GM23338 (cell line): ENCODE results near the gene AGPS. TPM values are rescaled to one million over a fixed set of nuclear protein-coding genes. Genes with fewer than 3 reads are reported as not detected.
A peak's percentile ranks its signal among the peaks of the same experiment; 100 is the strongest.

Experiments used
- ATAC-seq: fragments of 200-7000 bp; cut with Tn5 transposase; 3 replicates; pipeline ENCODE4 v1.9.1; 2020
- DNase-seq: peaks from one replicate; pipeline ENCODE4 v3.0.0-alpha.2; 2015; ENCODE audit warnings: low spot score
- H2AFZ ChIP-seq: fragments of 200-600 bp; sonication (generic); 2 replicates; pipeline ENCODE4 v1.8.0; 2016; ENCODE audit warnings: antibody characterized with exemption, mild to moderate bottlenecking, moderate library complexity
- H3F3A ChIP-seq: fragments of 200-600 bp; sonication (generic); replicated peaks from 2 replicates; pipeline ENCODE4 v1.8.0; 2017; ENCODE audit warnings: antibody characterized with exemption, mixed run types, low read depth
- H3K27ac ChIP-seq: fragments of 200-600 bp; sonication (generic); 2 replicates; pipeline ENCODE4 v1.6.1; 2016; ENCODE audit warnings: low read depth
- H3K27me3 ChIP-seq: fragments of 200-600 bp; sonication (generic); 2 replicates; pipeline ENCODE4 v1.8.0; 2016; ENCODE audit warnings: mild to moderate bottlenecking, mixed run types, moderate library complexity; ENCODE audit not compliant: insufficient read depth
- H3K36me3 ChIP-seq: fragments of 200-600 bp; sonication (generic); 2 replicates; pipeline ENCODE4 v1.8.0; 2016; ENCODE audit warnings: mild to moderate bottlenecking; ENCODE audit not compliant: insufficient read depth
- H3K4me1 ChIP-seq: fragments of 200-600 bp; sonication (generic); 2 replicates; pipeline ENCODE4 v1.8.0; 2016; ENCODE audit warnings: mild to moderate bottlenecking, moderate library complexity; ENCODE audit not compliant: insufficient read depth
- H3K4me2 ChIP-seq: fragments of 200-600 bp; sonication (generic); 2 replicates; pipeline ENCODE4 v1.7.1; 2017; ENCODE audit warnings: mixed run types
- H3K4me3 ChIP-seq: fragments of 200-600 bp; sonication (generic); 2 replicates; pipeline ENCODE4 v1.6.1; 2016; ENCODE audit warnings: mixed run types
- H3K79me2 ChIP-seq: fragments of 200-600 bp; sonication (generic); replicated peaks from 2 replicates; pipeline ENCODE4 v1.8.0; 2017; ENCODE audit warnings: mild to moderate bottlenecking; ENCODE audit not compliant: insufficient read depth
- H3K9me2 ChIP-seq: fragments of 200-600 bp; sonication (generic); 2 replicates; pipeline ENCODE4 v1.8.0; 2017; ENCODE audit not compliant: insufficient read depth
- H4K20me1 ChIP-seq: fragments of 200-600 bp; sonication (generic); replicated peaks from 2 replicates; pipeline ENCODE4 v1.8.0; 2017; ENCODE audit warnings: mild to moderate bottlenecking; ENCODE audit not compliant: insufficient read depth
- H3K27ac Mint-ChIP-seq: 2 replicates; pipeline ENCODE4 v1.8.0; 2020; ENCODE audit warnings: inconsistent platforms, mild to moderate bottlenecking, moderate library complexity, mixed read lengths
- H3K27me3 Mint-ChIP-seq: 3 replicates; pipeline ENCODE4 v1.8.0; 2022; ENCODE audit warnings: low read depth, mild to moderate bottlenecking, moderate library complexity, mixed read lengths, inconsistent platforms; ENCODE audit not compliant: insufficient read depth, poor library complexity
- H3K36me3 Mint-ChIP-seq: 3 replicates; pipeline ENCODE4 v1.8.0; 2021; ENCODE audit warnings: low read depth, mild to moderate bottlenecking, inconsistent platforms, moderate library complexity, mixed read lengths
- H3K4me1 Mint-ChIP-seq: 3 replicates; pipeline ENCODE4 v1.8.0; 2020; ENCODE audit warnings: mild to moderate bottlenecking, inconsistent platforms, mixed read lengths
- H3K4me3 Mint-ChIP-seq: 3 replicates; pipeline ENCODE4 v1.8.0; 2021; ENCODE audit warnings: moderate library complexity, mild to moderate bottlenecking, inconsistent platforms, mixed read lengths
- H3K9me3 Mint-ChIP-seq: 3 replicates; pipeline ENCODE4 v1.8.0; 2020; ENCODE audit warnings: moderate library complexity, mild to moderate bottlenecking, inconsistent platforms, mixed read lengths
- CREB1 ChIP-seq: fragments of 250-450 bp; sonication (Bioruptor Pico); IDR thresholded peaks from 2 replicates; pipeline ENCODE4 v1.5.0; 2020; ENCODE audit warnings: low read depth, mild to moderate bottlenecking, moderate library complexity
- ETS1 ChIP-seq: IDR thresholded peaks from 2 replicates; pipeline ENCODE4 v1.6.1; 2016; ENCODE audit warnings: antibody characterized with exemption
- EZH2 ChIP-seq: fragments of 200-600 bp; sonication (generic); IDR thresholded peaks from one replicate; pipeline ENCODE4 v1.8.0; 2017; ENCODE audit warnings: antibody characterized with exemption, mild to moderate bottlenecking, low read depth; ENCODE audit not compliant: unreplicated experiment
- JUNB ChIP-seq: IDR thresholded peaks from one replicate; pipeline ENCODE4 v1.6.1; 2016; ENCODE audit warnings: antibody characterized with exemption; ENCODE audit not compliant: unreplicated experiment
- NANOG ChIP-seq: IDR thresholded peaks from 2 replicates; pipeline ENCODE4 v1.6.1; 2016; ENCODE audit warnings: antibody characterized with exemption, borderline replicate concordance
- POLR2AphosphoS5 ChIP-seq: IDR thresholded peaks from 2 replicates; pipeline ENCODE4 v1.6.1; 2016; ENCODE audit warnings: antibody characterized with exemption, low read depth
- STAT1 ChIP-seq: IDR thresholded peaks from one replicate; pipeline ENCODE4 v1.6.1; 2016; ENCODE audit warnings: antibody characterized with exemption; ENCODE audit not compliant: unreplicated experiment
- ZNF114 ChIP-seq: fragments of 250-450 bp; sonication (Bioruptor Pico); IDR thresholded peaks from 2 replicates; pipeline ENCODE4 v1.5.0; 2020; ENCODE audit warnings: mild to moderate bottlenecking, moderate library complexity
- ZNF331 ChIP-seq: fragments of 250-450 bp; sonication (Bioruptor Pico); IDR thresholded peaks from 2 replicates; pipeline ENCODE4 v1.5.0; 2020; ENCODE audit warnings: low read depth, mild to moderate bottlenecking, moderate library complexity
- polyA plus RNA-seq: library from polyadenylated mRNA; unstranded; fragments of >200 nt; fragmentation: Nextera tagmentation; extraction: Ambion mirVana; gene quantifications from 2 replicates; pipeline ENCODE4 v1.2.1, GENCODE V29; 2016
- total RNA-seq: library from RNA; depleted of rRNA; stranded (reverse); fragments of >200 nt; shearing (Covaris generic); gene quantifications from 2 replicates; pipeline ENCODE4 v1.2.3, GENCODE V29; 2014
- TF ChIP-seq, protein P1 (sequence below): fragments of 250-450 bp; sonication (Bioruptor Pico); IDR thresholded peaks from 2 replicates; pipeline ENCODE4 v1.5.0; 2020; ENCODE audit warnings: mild to moderate bottlenecking, moderate library complexity

Gene AGPS
- total and polyA plus RNA-seq, 2 experiments from 2014 or later = 14.6 to 73.2 TPM

DNA sequence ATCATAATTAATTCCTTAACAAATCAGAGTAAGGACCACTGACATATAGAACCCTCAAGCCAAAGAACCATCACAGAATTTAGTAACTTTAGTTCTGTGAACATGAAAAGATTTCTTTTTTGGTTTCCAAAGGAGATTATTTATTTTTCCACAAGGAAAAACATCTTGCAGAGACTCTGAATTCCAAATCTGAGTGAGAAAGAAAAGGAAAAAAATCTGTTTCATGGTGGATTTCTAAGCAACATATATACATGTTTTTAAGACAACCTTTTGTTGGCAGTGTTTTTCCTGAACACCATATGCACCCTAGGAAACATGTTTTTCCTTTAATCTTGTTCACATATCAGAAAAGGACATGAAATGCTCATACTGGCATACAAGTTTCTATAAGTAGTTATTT is 149.8 kb downstream of the AGPS start (continued):
- TF ChIP-seq POLR2AphosphoS5 (no peak), NANOG (no peak), ETS1 (no peak), EZH2 (no peak)

DNA sequence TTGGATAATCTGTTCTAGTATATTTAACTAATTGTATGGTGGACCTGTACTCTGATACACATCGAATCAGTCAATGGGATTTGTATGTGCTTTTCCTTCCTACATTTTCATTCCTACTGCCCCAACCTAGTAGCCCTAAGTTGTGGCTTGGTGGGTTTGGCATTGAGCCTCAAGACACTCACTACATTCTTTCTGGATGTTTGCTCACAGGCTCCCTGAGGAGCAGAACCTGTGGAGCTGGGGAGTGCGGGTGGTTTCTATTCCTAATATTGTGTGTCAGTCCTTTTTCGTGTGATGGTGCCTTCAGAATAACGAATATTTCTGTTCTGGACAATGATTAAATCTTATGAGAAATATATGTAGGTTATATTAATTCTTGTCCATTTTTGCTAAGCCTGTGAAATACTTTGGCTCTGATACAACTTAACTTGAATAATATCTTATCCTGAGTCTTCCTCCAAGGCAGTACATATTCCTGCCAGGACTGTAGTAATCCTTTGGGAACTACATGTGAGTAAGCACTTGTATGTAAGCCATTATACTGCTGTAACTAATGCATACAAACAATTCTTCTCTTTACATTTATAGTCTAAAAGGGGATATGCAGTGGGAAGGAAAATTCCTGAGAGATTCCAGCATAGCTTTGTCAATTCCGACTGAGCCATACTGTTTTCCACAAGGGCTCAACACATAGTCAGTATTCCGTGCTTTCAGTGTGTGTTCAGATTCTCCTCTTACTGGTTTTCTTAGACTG is 150.6 kb downstream of the AGPS start:
- no peaks in the 10 kb centered on the region for H3F3A ChIP-seq
- peaks cover 7% of the 10 kb centered on the region for H3K4me1 ChIP-seq
- no peak for DNase-seq
- no peak overlapping the region for H3K4me2 ChIP-seq
- Mint-ChIP-seq H3K36me3 (peaks cover 20% of the 10 kb centered on the region), H3K9me3 (peaks cover 23% of the 10 kb centered on the region), H3K4me1 (peaks cover 6% of the 10 kb centered on the region), H3K27me3 (peaks cover 11% of the 10 kb centered on the region), H3K27ac (no peak overlapping the region), H3K4me3 (no peak overlapping the region)
- H3K36me3 ChIP-seq = peaks cover 9% of the 10 kb centered on the region; the same call in 1 of the 2 replicates
- no peak overlapping the region for H3K27ac ChIP-seq
- no peak overlapping the region for H3K4me3 ChIP-seq
- H3K79me2 ChIP-seq = no peaks in the 10 kb centered on the region
- H3K27me3 ChIP-seq = no peaks in the 10 kb centered on the region
- H4K20me1 ChIP-seq = no peaks in the 10 kb centered on the region
- no peak for TF ChIP-seq ETS1
- TF ChIP-seq POLR2AphosphoS5 = no peak
- no peak for TF ChIP-seq CREB1 (CRISPR knock-in tag)
- no peak for TF ChIP-seq ZNF331 (CRISPR knock-in tag)
- no peak for TF ChIP-seq NANOG
- no peak for TF ChIP-seq ZNF114 (CRISPR knock-in tag)
- no peak for TF ChIP-seq STAT1
- H3K9me2 ChIP-seq = no peaks in the 10 kb centered on the region
- H2AFZ ChIP-seq = no peak overlapping the region
- ATAC-seq = peak; percentile 64

DNA sequence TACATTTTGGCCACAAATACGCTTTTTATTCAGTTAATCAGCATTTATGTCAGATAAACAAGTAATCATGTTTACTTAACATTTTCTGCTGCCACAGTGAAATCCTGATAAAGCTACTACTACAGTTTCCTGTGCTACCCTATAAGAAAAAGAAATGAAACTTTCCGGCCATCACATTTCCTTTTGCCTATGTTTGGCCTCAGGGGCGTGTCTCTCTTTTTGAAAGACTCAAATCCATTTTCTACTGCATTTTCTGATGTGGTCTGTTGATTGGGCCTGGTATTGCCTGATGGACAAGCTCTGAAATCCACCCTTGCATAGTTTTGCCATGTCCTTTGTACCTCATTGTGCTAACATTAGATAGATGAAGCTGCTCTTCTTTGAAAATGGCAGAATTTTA is 152.6 kb downstream of the AGPS start:
- Histone ChIP-seq H3K4me2 (no peak overlapping the region), H3K27me3 (no peaks in the 10 kb centered on the region), H3K9me2 (no peaks in the 10 kb centered on the region), H4K20me1 (no peaks in the 10 kb centered on the region), H3F3A (no peaks in the 10 kb centered on the region), H3K79me2 (no peaks in the 10 kb centered on the region), H3K4me1 (no peaks in the 10 kb centered on the region), H3K4me3 (no peak overlapping the region), H3K27ac (no peak overlapping the region), H3K36me3 (peaks cover 9% of the 10 kb centered on the region; the same call in 1 of the 2 replicates), H2AFZ (no peak overlapping the region)
- Mint-ChIP-seq H3K4me3 (no peak overlapping the region), H3K27ac (no peak overlapping the region), H3K27me3 (peaks cover 11% of the 10 kb centered on the region), H3K9me3 (peaks cover 23% of the 10 kb centered on the region), H3K36me3 (peaks cover 20% of the 10 kb centered on the region), H3K4me1 (no peaks in the 10 kb centered on the region; the same call in 2 of the 3 replicates)
- no peak for DNase-seq
- TF ChIP-seq STAT1 (no peak), JUNB (no peak), ZNF331 (CRISPR knock-in tag) (no peak)
- TF ChIP-seq, protein P1, sequence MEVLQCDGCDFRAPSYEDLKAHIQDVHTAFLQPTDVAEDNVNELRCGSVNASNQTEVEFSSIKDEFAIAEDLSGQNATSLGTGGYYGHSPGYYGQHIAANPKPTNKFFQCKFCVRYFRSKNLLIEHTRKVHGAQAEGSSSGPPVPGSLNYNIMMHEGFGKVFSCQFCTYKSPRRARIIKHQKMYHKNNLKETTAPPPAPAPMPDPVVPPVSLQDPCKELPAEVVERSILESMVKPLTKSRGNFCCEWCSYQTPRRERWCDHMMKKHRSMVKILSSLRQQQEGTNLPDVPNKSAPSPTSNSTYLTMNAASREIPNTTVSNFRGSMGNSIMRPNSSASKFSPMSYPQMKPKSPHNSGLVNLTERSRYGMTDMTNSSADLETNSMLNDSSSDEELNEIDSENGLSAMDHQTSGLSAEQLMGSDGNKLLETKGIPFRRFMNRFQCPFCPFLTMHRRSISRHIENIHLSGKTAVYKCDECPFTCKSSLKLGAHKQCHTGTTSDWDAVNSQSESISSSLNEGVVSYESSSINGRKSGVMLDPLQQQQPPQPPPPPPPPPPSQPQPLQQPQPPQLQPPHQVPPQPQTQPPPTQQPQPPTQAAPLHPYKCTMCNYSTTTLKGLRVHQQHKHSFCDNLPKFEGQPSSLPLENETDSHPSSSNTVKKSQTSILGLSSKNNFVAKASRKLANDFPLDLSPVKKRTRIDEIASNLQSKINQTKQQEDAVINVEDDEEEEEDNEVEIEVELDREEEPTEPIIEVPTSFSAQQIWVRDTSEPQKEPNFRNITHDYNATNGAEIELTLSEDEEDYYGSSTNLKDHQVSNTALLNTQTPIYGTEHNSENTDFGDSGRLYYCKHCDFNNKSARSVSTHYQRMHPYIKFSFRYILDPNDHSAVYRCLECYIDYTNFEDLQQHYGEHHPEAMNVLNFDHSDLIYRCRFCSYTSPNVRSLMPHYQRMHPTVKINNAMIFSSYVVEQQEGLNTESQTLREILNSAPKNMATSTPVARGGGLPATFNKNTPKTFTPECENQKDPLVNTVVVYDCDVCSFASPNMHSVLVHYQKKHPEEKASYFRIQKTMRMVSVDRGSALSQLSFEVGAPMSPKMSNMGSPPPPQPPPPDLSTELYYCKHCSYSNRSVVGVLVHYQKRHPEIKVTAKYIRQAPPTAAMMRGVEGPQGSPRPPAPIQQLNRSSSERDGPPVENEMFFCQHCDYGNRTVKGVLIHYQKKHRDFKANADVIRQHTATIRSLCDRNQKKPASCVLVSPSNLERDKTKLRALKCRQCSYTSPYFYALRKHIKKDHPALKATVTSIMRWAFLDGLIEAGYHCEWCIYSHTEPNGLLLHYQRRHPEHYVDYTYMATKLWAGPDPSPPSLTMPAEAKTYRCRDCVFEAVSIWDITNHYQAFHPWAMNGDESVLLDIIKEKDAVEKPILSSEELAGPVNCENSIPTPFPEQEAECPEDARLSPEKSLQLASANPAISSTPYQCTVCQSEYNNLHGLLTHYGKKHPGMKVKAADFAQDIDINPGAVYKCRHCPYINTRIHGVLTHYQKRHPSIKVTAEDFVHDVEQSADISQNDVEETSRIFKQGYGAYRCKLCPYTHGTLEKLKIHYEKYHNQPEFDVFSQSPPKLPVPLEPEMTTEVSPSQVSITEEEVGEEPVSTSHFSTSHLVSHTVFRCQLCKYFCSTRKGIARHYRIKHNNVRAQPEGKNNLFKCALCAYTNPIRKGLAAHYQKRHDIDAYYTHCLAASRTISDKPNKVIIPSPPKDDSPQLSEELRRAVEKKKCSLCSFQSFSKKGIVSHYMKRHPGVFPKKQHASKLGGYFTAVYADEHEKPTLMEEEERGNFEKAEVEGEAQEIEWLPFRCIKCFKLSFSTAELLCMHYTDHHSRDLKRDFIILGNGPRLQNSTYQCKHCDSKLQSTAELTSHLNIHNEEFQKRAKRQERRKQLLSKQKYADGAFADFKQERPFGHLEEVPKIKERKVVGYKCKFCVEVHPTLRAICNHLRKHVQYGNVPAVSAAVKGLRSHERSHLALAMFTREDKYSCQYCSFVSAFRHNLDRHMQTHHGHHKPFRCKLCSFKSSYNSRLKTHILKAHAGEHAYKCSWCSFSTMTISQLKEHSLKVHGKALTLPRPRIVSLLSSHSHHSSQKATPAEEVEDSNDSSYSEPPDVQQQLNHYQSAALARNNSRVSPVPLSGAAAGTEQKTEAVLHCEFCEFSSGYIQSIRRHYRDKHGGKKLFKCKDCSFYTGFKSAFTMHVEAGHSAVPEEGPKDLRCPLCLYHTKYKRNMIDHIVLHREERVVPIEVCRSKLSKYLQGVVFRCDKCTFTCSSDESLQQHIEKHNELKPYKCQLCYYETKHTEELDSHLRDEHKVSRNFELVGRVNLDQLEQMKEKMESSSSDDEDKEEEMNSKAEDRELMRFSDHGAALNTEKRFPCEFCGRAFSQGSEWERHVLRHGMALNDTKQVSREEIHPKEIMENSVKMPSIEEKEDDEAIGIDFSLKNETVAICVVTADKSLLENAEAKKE (CRISPR knock-in tag) = no peak
- no peak for ATAC-seq
